Mesothelial cell of epicardium (in vitro differentiated cells): ENCODE data around the gene HDAC1. TPM values are rescaled to one million over a fixed set of nuclear protein-coding genes. Genes with fewer than 3 reads are reported as not detected.

ENCODE experiments used
- DNase-seq, 2 experiments: peaks; one replicate each; pipeline ENCODE4 v3.0.0; 2021; ENCODE audit warnings: low spot score in 2 of 2; ENCODE audit not compliant: unreplicated experiment in 2 of 2
- H3K27ac Mint-ChIP-seq: 2 replicates; pipeline ENCODE4 v1.8.0; 2021; ENCODE audit warnings: mixed read lengths
- H3K27me3 Mint-ChIP-seq: 2 replicates; pipeline ENCODE4 v1.8.0; 2021; ENCODE audit warnings: low read depth, mixed read lengths
- H3K36me3 Mint-ChIP-seq: 2 replicates; pipeline ENCODE4 v1.8.0; 2021; ENCODE audit warnings: mixed read lengths
- H3K4me1 Mint-ChIP-seq: 2 replicates; pipeline ENCODE4 v1.8.0; 2021; ENCODE audit warnings: mixed read lengths
- H3K4me3 Mint-ChIP-seq: 2 replicates; pipeline ENCODE4 v1.8.0; 2021; ENCODE audit warnings: mild to moderate bottlenecking, moderate library complexity, mixed read lengths
- H3K9me3 Mint-ChIP-seq: 2 replicates; pipeline ENCODE4 v1.8.0; 2021; ENCODE audit warnings: mixed read lengths
- CTCF ChIP-seq: fragments of 200-600 bp; sonication (generic); IDR thresholded peaks from one replicate; pipeline ENCODE4 v1.5.0; 2021; ENCODE audit warnings: antibody characterized with exemption; ENCODE audit not compliant: unreplicated experiment
- total RNA-seq: library from RNA; stranded (reverse); gene quantifications from 3 replicates; pipeline ENCODE4 v1.2.1, GENCODE V29; 2021

HDAC1 gene
- total RNA-seq, 1 donor from 2014 or later: 131 TPM

- DNase-seq: no peak
- Mint-ChIP-seq H3K4me3 (no peak overlapping the region), H3K36me3 (no peaks in the 10 kb centered on the region), H3K4me1 (peaks cover 13% of the 10 kb centered on the region), H3K9me3 (no peaks in the 10 kb centered on the region), H3K27me3 (peaks cover 2% of the 10 kb centered on the region), H3K27ac (peak overlapping the region; percentile 30)
- TF ChIP-seq CTCF: no peak
Observed at GRCh38 chr1:32341186-32341757, 49.4 kb downstream of the HDAC1 start.

GRCh38 chr1:32341971-32342370, 50.1 kb downstream of the HDAC1 start:
- Mint-ChIP-seq H3K9me3 (no peaks in the 10 kb centered on the region), H3K27me3 (peaks cover 2% of the 10 kb centered on the region), H3K27ac (peak overlapping the region; percentile 9), H3K4me3 (no peak overlapping the region), H3K36me3 (no peaks in the 10 kb centered on the region), H3K4me1 (peaks cover 17% of the 10 kb centered on the region)
- DNase-seq: no peak
- no peak for TF ChIP-seq CTCF

- Mint-ChIP-seq H3K36me3 (no peaks in the 10 kb centered on the region), H3K4me1 (peaks cover 17% of the 10 kb centered on the region), H3K27ac (no peak overlapping the region), H3K9me3 (no peaks in the 10 kb centered on the region), H3K27me3 (peaks cover 2% of the 10 kb centered on the region), H3K4me3 (no peak overlapping the region)
- no peak for TF ChIP-seq CTCF
- DNase-seq: no peak
Observed at GRCh38 chr1:32342704-32343103, 50.8 kb downstream of the HDAC1 start.

- peaks cover 17% of the 10 kb centered on the region for H3K4me1 Mint-ChIP-seq
- DNase-seq: no peak
- H3K27me3 Mint-ChIP-seq: no peaks in the 10 kb centered on the region
- peak overlapping the region; percentile 53 for H3K27ac Mint-ChIP-seq
- no peak overlapping the region for H3K4me3 Mint-ChIP-seq
- TF ChIP-seq CTCF: no peak
- H3K36me3 Mint-ChIP-seq: no peaks in the 10 kb centered on the region
- H3K9me3 Mint-ChIP-seq: no peaks in the 10 kb centered on the region
Observed at GRCh38 chr1:32345289-32345827, 53.5 kb downstream of the HDAC1 start.

- no peaks in the 10 kb centered on the region for H3K36me3 Mint-ChIP-seq
- H3K9me3 Mint-ChIP-seq: no peaks in the 10 kb centered on the region
- DNase-seq: no peak
- H3K4me3 Mint-ChIP-seq: no peak overlapping the region
- peaks cover 17% of the 10 kb centered on the region for H3K4me1 Mint-ChIP-seq
- H3K27ac Mint-ChIP-seq: no peak overlapping the region
- no peaks in the 10 kb centered on the region for H3K27me3 Mint-ChIP-seq
- TF ChIP-seq CTCF: no peak
Observed at GRCh38 chr1:32346532-32347157, 54.8 kb downstream of the HDAC1 start.
